ENCODE results near the gene TFDP1.

TFDP1 gene

DNA sequence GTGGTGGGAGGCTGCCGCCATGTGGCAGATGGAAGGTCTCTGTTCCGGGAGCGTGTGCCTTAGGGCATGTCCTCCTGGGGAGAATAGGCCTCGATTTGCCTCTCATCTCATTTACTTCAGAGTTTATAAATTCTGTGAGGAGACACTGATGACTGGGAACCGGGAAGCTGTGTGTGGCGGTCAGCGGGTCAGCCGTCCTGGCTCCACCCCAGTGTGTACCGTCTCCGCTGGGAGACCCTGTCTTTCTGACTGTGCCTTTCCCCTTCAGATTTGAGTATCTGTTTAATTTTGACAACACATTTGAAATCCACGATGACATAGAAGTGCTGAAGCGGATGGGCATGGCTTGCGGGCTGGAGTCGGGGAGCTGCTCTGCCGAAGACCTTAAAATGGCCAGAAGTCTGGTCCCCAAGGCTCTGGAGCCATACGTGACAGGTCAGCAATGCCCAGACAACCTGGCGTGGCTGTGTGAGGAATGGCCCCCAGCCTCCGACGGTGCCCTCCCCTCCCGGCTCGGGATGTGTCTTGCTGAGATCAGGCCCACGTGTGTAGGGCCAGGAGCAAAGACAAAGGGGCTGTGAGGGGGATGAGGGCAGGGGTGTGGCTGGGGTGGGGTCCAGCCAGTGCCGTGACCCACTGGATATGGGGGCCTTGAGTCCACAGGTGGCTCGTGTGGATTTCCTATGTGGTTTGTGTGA, 51.9 kb downstream of the TFDP1 start:
- CTCF ChIA-PET: no interaction called here
- POLR2A ChIA-PET: no interaction called here
- no peak for TF ChIP-seq CTCF (IDR thresholded peaks at IDR 0.05; ENCODE audit: control extremely low read depth, extremely low read depth, low read depth, missing control alignments)
- no peak for DNase-seq (ENCODE audit: extremely low spot score)

- POLR2A ChIA-PET: no interaction called here
- CTCF ChIA-PET: interaction anchor here (2.6 kb wide), 1 partner anchor 12 kb away, joined by 7 read pairs; no protein-coding TSS in a partner anchor
- TF ChIP-seq CTCF (IDR thresholded peaks at IDR 0.05; ENCODE audit: control extremely low read depth, extremely low read depth, low read depth, missing control alignments): no peak
- DNase-seq (ENCODE audit: extremely low spot score): no peak
Observed at GRCh38 chr13:113637262-113638160, 53.0 kb downstream of the TFDP1 start.

GRCh38 chr13:113638173-113638746, 53.7 kb downstream of the TFDP1 start:
- TF ChIP-seq CTCF (IDR thresholded peaks at IDR 0.05; ENCODE audit: control extremely low read depth, extremely low read depth, low read depth, missing control alignments): no peak
- CTCF ChIA-PET: interaction anchor here (2.6 kb wide), 1 partner anchor 12 kb away, joined by 7 read pairs; no protein-coding TSS in a partner anchor
- POLR2A ChIA-PET: no interaction called here
- no peak for DNase-seq (ENCODE audit: extremely low spot score)

GRCh38 chr13:113638806-113639205, 54.3 kb downstream of the TFDP1 start:
- ChIA-PET POLR2A (no interaction called here), CTCF (interaction anchor here (2.6 kb wide), 1 partner anchor 11 kb away, joined by 7 read pairs; no protein-coding TSS in a partner anchor)
- no peak for DNase-seq (ENCODE audit: extremely low spot score)
- no peak for TF ChIP-seq CTCF (IDR thresholded peaks at IDR 0.05; ENCODE audit: control extremely low read depth, extremely low read depth, low read depth, missing control alignments)

- CTCF ChIA-PET: interaction anchor here (2.6 kb wide), 1 partner anchor 10 kb away, joined by 7 read pairs; no protein-coding TSS in a partner anchor
- POLR2A ChIA-PET: no interaction called here
- DNase-seq (ENCODE audit: extremely low spot score): no peak
- TF ChIP-seq CTCF (IDR thresholded peaks at IDR 0.05; ENCODE audit: control extremely low read depth, extremely low read depth, low read depth, missing control alignments): no peak
Observed at GRCh38 chr13:113639616-113640262, 55.2 kb downstream of the TFDP1 start.

DNA sequence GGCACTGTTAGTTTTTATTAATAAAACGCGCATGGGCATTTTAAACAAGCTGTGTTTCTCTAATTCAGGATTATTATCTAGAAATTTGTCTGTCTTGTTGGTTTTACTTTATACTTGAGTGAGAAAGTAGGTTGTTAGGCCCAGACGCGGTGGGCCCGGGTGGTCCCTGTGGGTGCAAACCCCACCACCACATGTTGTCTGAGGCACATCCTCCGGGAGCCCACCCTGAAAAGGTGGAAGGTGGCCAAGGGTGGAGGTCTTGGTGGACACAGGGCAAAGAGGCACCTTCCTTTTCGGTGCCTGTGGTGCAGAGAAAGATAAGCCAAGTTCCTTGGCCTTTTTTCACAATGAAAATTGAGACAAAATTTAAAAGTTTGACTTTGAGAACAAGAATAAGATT, 56.9 kb downstream of the TFDP1 start:
- ChIA-PET CTCF (no interaction called here), POLR2A (no interaction called here)
- DNase-seq (ENCODE audit: extremely low spot score): no peak
- TF ChIP-seq CTCF (IDR thresholded peaks at IDR 0.05; ENCODE audit: control extremely low read depth, extremely low read depth, low read depth, missing control alignments): no peak

Measured in GM10248 (cell line).